ENCODE measurements around the gene ABCA2. TPM values are rescaled to one million over a fixed set of nuclear protein-coding genes. Genes with fewer than 3 reads are reported as not detected.

ABCA2 gene
- total RNA-seq, 1 experiment from 2014 or later: 25.0 TPM

GRCh38 chr9:136970361-136970760 lies 57.7 kb downstream of the ABCA2 start:
- DNase-seq (ENCODE audit: extremely low read depth, low read depth): no peak

DNA sequence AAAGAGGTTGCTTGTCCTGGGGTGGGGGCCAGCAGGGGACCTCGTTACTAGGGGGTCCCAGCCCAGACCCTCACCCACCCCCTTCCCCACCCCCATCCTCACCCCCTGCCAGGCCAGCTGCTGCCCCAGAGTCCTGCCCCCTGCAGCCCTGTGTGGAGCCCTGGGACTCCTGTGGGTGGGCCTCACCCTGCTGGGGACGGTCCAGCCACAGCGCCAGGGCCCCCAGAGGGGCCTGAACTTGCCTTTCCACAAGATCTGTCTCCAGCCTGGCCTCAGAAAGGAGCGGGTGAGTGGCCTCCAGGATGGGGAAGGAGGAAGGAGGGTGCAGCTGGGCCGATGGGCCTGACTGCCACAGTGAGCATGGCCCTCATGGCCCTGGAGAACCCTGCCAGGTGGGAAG lies 58.3 kb downstream of the ABCA2 start:
- no peak for DNase-seq (ENCODE audit: extremely low read depth, low read depth)

DNA sequence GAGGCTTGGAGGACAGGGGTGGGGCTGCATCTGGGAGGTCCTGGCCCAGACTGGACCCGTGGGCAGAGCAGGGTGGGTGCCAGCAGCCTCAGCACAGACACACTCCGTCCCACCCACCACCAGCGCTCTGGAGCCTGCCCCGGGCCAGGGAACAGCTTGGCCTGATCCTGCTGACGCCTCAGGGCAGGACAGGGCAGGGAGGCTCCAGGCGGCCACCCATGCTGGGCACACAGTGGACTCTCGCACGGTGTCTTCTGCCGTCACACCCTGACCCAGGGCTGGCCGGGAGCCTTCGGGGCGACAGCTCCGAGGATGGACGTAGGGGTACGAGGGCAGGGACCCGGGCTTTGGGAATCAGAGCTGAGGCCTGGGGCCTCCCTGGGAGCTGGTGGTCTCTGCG lies 58.9 kb downstream of the ABCA2 start:
- DNase-seq (ENCODE audit: extremely low read depth, low read depth): no peak

- no peak for DNase-seq (ENCODE audit: extremely low read depth, low read depth)
These were observed 59.5 kb downstream of the ABCA2 start for GRCh38 chr9:136968333-136969127.

GRCh38 chr9:136965771-136966484 lies 62.1 kb downstream of the ABCA2 start:
- DNase-seq (ENCODE audit: extremely low read depth, low read depth): no peak

- DNase-seq (ENCODE audit: extremely low read depth, low read depth): no peak
These were observed 63.1 kb downstream of the ABCA2 start for GRCh38 chr9:136964833-136965422.

DNA sequence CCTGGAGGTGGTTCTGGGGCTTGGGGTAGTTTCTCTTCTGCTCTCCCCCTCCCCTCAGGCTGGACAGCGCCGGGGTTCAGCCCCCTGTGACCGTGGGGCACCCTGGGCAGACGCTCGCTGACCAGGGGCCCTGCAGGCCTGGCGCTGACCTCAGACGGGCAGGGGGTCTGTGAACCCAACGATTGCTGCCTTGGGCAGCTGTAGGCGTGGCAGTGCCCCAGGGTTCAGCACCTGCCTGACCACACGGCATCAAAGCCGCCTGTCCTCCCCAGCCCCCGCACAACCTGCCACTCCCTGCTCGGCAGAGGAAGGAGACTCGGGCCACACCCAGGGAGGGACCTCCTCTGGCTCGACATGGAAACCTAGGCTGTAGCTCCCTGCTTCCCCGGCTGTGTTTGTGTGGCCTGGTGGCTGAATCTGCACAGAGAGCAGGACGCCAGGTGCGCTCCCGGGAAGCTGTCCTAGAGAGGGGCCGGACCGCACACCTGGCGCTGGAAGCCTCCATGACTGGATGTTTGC lies 63.8 kb downstream of the ABCA2 start:
- DNase-seq (ENCODE audit: extremely low read depth, low read depth): no peak

DNA sequence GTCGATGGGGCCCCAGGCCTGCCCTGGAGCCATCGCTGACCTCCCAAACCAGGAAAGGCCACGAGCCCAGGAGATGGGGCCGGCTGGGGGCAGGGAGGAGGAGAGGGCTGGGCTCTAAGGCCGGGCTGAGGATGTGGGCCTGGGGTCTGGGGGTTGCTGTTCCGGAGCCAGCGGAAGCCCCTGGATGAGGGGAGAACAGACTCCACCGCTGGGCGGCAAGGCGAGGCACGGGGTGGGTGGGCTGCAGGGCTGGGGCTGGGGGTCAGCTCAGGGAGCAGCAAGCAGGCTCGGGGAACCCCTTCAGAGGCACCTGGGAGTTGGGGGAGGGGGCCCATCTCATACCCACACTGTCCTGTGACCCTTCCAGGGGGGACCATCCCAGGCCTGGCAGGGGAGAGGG lies 64.3 kb downstream of the ABCA2 start:
- DNase-seq (ENCODE audit: extremely low read depth, low read depth): no peak

GRCh38 chr9:136963341-136963740 lies 64.7 kb downstream of the ABCA2 start:
- DNase-seq (ENCODE audit: extremely low read depth, low read depth): no peak

DNA sequence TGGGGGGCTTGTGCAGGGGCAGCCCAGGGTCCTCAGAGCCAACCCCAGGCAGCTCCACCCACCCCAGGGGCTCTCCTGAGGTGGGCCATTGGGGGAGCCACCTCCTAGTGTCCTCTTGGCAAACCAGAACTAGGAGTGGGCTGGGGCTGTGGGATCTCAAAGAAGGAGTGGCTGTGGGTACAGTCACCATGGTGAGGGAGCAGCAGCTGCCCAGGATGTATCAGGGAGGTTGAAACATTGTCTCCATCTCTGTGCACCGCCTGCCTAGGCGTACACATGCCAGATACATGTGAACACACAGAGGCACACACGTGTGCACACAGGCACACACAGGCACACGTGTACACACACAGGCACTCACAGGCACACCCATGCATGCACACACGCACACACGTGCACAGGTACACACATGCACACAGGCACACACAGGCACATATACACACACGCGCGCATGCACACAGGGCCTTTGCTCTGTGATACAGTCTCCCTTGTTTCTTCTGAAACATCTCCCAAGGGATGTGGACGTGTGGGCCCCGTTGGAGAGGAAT lies 65.3 kb downstream of the ABCA2 start:
- no peak for DNase-seq (ENCODE audit: extremely low read depth, low read depth)

GRCh38 chr9:136962163-136962562 lies 65.9 kb downstream of the ABCA2 start:
- no peak for DNase-seq (ENCODE audit: extremely low read depth, low read depth)

GRCh38 chr9:136961279-136962065 lies 66.6 kb downstream of the ABCA2 start:
- no peak for DNase-seq (ENCODE audit: extremely low read depth, low read depth)

GRCh38 chr9:136960938-136961275 lies 67.1 kb downstream of the ABCA2 start:
- no peak for DNase-seq (ENCODE audit: extremely low read depth, low read depth)

GRCh38 chr9:136960212-136960937 lies 67.7 kb downstream of the ABCA2 start:
- DNase-seq (ENCODE audit: extremely low read depth, low read depth): no peak

- DNase-seq (ENCODE audit: extremely low read depth, low read depth): no peak
These were observed 68.9 kb downstream of the ABCA2 start for GRCh38 chr9:136958898-136959850.

- no peak for DNase-seq (ENCODE audit: extremely low read depth, low read depth)
These were observed 69.6 kb downstream of the ABCA2 start for GRCh38 chr9:136958473-136958872.

DNA sequence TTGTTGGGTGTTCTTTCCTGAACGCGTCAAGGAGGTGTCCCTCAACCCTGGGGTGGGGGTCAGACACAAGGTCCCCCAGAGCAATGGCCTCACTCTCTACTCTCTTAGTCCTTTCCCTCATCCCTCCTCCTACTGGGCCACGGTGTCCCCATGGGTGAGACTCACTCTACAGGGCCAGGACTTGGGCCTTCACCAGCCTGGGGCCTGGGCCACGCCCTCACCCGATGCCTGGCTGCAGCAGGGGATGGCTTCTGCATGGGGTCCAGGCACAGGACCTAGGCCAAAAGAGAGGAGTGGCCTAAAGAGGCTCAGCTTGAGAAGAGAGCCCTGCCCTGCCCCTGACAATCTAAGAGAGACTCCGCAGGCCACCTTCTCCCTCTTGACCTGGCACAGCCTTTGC lies 70.1 kb downstream of the ABCA2 start:
- no peak for DNase-seq (ENCODE audit: extremely low read depth, low read depth)

GRCh38 chr9:136957461-136957860 lies 70.6 kb downstream of the ABCA2 start:
- no peak for DNase-seq (ENCODE audit: extremely low read depth, low read depth)
